HTERT RPE-1 (cell line): Measurements from ENCODE around the gene CCND1.

Source experiments
- in situ Hi-C: fragments of 300-500 bp; cut with MboI; formaldehyde crosslinking; loops from 4 replicates; pipeline ENCODE4 v1.14.3; 2020; ENCODE audit warnings: low sequenced_read_pairs

CCND1 gene

GRCh38 chr11:69664103-69664775, 23.3 kb downstream of the CCND1 start:
- in situ Hi-C loops: loop anchor here (25.0 kb wide), 1 partner anchor 552 kb away; no protein-coding TSS in a partner anchor

- in situ Hi-C loops: loop anchor here (25.0 kb wide), 1 partner anchor 553 kb away; no protein-coding TSS in a partner anchor
Observed at GRCh38 chr11:69664901-69665300, 23.9 kb downstream of the CCND1 start.

- in situ Hi-C loops: loop anchor here (25.0 kb wide), 1 partner anchor 553 kb away; no protein-coding TSS in a partner anchor
Observed at GRCh38 chr11:69665669-69666068, 24.7 kb downstream of the CCND1 start.

- in situ Hi-C loops: loop anchor here (25.0 kb wide), 1 partner anchor 554 kb away; no protein-coding TSS in a partner anchor
Observed at GRCh38 chr11:69666261-69666660, 25.3 kb downstream of the CCND1 start.

GRCh38 chr11:69666752-69667536, 26.0 kb downstream of the CCND1 start:
- in situ Hi-C loops: loop anchor here (25.0 kb wide), 1 partner anchor 555 kb away; no protein-coding TSS in a partner anchor

GRCh38 chr11:69667619-69668604, 27.0 kb downstream of the CCND1 start:
- in situ Hi-C loops: loop anchor here (25.0 kb wide), 1 partner anchor 556 kb away; no protein-coding TSS in a partner anchor

GRCh38 chr11:69669486-69669885, 28.5 kb downstream of the CCND1 start:
- in situ Hi-C loops: loop anchor here (25.0 kb wide), 1 partner anchor 557 kb away; no protein-coding TSS in a partner anchor

GRCh38 chr11:69670158-69670845, 29.3 kb downstream of the CCND1 start:
- in situ Hi-C loops: loop anchor here (25.0 kb wide), 1 partner anchor 558 kb away; no protein-coding TSS in a partner anchor

- in situ Hi-C loops: loop anchor here (25.0 kb wide), 1 partner anchor 560 kb away; no protein-coding TSS in a partner anchor
Observed at GRCh38 chr11:69671734-69672465, 30.9 kb downstream of the CCND1 start.

GRCh38 chr11:69674267-69674885, 33.4 kb downstream of the CCND1 start:
- in situ Hi-C loops: loop anchor here (25.0 kb wide), 1 partner anchor 562 kb away; no protein-coding TSS in a partner anchor

- in situ Hi-C loops: loop anchor here (25.0 kb wide), 1 partner anchor 563 kb away; no protein-coding TSS in a partner anchor
Observed at GRCh38 chr11:69674886-69675714, 34.1 kb downstream of the CCND1 start, which contains the start of gene LTO1. TSS of gene LTO1 (minus strand) at chr11:69675353. CDS start at chr11:69675239, 114 bp downstream.

- in situ Hi-C loops: no loop called here
Observed at GRCh38 chr11:69677749-69678148, 36.8 kb downstream of the CCND1 start.

- in situ Hi-C loops: no loop called here
Observed at GRCh38 chr11:69680688-69681087, 39.7 kb downstream of the CCND1 start.

- in situ Hi-C loops: no loop called here
Observed at GRCh38 chr11:69682221-69682620, 41.3 kb downstream of the CCND1 start.

- in situ Hi-C loops: no loop called here
Observed at GRCh38 chr11:69682681-69683326, 41.8 kb downstream of the CCND1 start.

- in situ Hi-C loops: no loop called here
Observed at GRCh38 chr11:69683764-69684333, 42.9 kb downstream of the CCND1 start.

GRCh38 chr11:69684651-69685050, 43.7 kb downstream of the CCND1 start:
- in situ Hi-C loops: no loop called here
